RPMI7951 (cell line): ENCODE data around the gene TEX13B. TPM values are rescaled to one million over a fixed set of nuclear protein-coding genes. Genes with fewer than 3 reads are reported as not detected.
A peak's percentile ranks its signal among the peaks of the same experiment; 100 is the strongest.
"Not testable (repeated sequence)": the region's sequence is repeated elsewhere in the genome, so short reads cannot be mapped to it uniquely, and the experiment has no call there.

Experiments
- DNase-seq: peaks from one replicate; pipeline ENCODE4 v3.0.0-alpha.2; 2012; ENCODE audit warnings: low read depth
- total RNA-seq: library from RNA; depleted of rRNA; stranded (reverse); fragments of >200 nt; shearing (Covaris generic); gene quantifications from 2 replicates; pipeline ENCODE4 v1.2.3, GENCODE V29; 2014; rRNA removed

Gene TEX13B, protein sequence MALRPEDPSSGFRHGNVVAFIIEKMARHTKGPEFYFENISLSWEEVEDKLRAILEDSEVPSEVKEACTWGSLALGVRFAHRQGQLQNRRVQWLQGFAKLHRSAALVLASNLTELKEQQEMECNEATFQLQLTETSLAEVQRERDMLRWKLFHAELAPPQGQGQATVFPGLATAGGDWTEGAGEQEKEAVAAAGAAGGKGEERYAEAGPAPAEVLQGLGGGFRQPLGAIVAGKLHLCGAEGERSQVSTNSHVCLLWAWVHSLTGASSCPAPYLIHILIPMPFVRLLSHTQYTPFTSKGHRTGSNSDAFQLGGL
- total RNA-seq = 0.12 TPM in 1 of 2 replicates, not detected in the other

- DNase-seq = no peak
Observed at GRCh38 chrX:107982356-107982755, at the start of gene TEX13B. TEX13B (minus strand) TSS chrX:107982370; CDS start chrX:107982127, 243 bp downstream.

- no peak for DNase-seq
Observed at GRCh38 chrX:108029928-108030711, 48.0 kb upstream of the TEX13B start.

DNA sequence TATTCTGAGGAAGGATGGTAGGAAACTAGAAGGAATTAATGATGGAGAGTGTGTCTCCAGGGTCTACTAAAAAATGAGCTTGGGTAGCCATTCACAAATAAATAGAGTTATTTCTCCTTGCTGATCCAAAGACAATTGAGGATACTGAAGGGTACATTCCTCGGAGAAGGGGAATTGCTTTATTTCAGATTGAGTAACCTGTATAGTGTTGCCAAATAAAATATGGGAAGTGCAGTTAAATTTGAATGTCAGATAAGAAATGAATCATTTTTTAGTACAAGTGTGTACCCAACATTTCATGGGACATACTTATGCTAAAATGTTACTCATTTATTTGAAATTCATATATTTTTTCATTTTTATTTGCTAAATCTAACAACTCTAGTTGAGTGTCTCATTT lies 46.7 kb upstream of the TEX13B start:
- no peak for DNase-seq

- no peak for DNase-seq
Observed at GRCh38 chrX:108025954-108026600, 43.9 kb upstream of the TEX13B start.

- DNase-seq = no peak
Observed at GRCh38 chrX:108025376-108025775, 43.2 kb upstream of the TEX13B start.

GRCh38 chrX:108022491-108023089 lies 40.4 kb upstream of the TEX13B start:
- DNase-seq = no peak

GRCh38 chrX:108020631-108021030 lies 38.5 kb upstream of the TEX13B start:
- no peak for DNase-seq

- DNase-seq = no peak
Observed at GRCh38 chrX:108019382-108019875, 37.3 kb upstream of the TEX13B start.

DNA sequence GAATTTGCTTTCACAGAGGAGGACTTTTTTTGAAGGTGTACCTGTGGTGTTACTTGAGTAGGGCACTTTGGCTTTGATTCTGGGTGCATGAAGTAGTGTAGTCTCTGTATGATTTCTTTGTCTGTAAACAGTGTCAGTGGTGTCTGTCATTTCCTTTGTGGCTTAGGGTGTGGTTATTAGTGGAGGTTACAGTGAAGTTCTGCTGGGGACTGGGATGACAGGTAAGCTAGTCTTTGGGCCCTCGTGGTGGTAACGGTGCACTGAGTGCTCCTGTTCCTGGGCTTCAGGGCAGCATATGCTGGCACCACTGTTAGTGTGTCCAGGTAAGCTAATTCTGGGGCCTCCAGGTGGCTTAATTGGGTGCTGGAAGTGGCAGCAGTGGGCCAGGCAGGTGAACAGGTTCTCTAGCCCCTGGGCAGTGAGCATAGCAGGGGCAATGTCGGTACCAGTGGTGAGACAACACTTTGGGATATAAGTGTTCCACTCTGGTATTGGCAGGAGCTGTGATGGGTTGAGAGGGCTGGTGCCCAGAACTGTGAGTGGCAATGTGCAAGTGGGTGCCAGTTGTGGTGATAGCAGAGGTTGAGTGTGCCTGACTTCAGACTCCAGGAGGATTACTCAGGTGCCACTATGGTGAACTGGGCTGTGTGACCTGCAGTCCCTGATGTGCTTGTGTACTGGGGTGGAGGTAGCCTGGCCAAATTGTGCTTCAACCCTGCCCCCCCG lies 36.6 kb upstream of the TEX13B start:
- DNase-seq = no peak

- DNase-seq = peak; percentile 35
Observed at GRCh38 chrX:108001218-108001814, 19.1 kb upstream of the TEX13B start.

DNA sequence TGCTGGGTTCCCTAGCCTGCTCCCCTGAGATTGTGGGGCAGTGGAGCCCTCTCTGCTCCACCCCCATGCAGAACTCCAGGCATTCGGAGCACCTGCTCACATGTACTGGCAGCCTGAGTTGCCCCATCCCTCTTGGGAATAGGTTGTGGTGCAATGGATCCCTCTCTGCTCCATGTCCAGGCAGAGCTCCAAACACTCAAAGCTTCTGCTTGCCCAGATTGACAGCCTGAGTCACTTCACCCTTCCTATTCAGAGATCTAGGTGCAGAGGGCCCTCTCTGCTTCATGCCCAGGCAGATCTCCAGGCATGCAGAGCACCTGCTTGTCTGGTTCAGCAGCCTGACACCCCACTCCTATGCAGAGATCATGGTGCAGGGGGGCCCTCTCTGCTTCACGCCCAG lies 18.6 kb upstream of the TEX13B start:
- no peak for DNase-seq

GRCh38 chrX:107996124-107996523 lies 14.0 kb upstream of the TEX13B start:
- DNase-seq = no peak

DNA sequence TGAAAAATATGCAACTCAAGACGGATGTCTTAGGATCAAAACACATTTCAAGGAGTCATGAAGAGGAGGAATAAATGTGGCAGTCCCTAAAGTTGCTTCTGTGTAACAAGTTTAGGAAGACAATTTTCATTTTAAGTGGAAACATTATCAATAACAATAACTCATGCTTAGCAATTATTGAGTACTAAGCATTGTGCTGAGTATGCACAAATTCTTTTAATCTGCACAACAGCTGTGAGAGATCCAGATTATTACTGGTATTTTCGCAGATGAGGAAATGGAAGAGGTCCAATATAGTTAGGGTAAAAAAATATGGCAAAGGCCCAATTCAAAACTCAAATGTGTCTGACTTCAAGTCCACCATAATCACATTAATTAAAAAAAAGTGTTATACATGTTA lies 2.9 kb upstream of the TEX13B start:
- no peak for DNase-seq

DNA sequence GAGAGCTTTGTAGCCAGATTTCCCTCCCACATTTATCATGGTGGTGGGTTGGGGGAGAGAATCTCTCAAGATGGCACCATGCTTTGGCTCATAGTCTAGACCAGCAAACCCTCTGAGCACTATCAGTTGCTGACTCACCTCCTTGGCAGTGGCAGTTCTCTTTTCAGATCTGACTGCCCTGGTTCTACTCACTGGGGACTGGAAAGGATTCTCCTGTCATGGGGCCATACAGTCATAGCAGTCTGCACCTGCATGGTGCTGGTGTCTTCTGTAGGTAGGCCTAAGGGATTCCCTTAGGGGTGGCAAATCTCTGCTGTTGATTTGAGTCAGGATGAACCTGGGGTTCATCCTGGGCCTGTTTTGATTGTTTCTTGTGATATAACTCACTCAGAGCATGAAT lies 2.6 kb downstream of the TEX13B start:
- DNase-seq = no peak

- DNase-seq = peak; percentile 7
Observed at GRCh38 chrX:107978707-107979307, 3.4 kb downstream of the TEX13B start.

GRCh38 chrX:107978071-107978470 lies 4.1 kb downstream of the TEX13B start:
- no peak for DNase-seq

DNA sequence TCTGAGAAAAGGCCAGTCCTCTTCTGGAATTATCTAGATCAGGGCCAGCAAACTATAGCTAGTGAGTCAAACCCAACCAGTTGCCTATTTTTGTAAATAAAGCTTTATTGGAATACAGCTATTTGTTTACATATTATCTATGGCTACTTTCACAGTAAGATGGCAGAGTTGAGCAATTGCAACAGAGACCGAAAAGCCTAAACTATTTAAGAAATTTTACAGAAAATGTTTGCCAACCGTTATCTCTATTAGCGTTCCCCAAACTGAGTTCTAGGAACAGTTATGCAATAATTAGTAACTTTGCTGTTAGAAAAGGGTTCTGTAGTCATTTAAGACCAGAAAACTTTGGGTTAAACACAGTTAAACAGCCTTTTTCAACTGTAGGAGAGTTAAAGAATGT lies 10.5 kb downstream of the TEX13B start:
- no peak for DNase-seq

DNA sequence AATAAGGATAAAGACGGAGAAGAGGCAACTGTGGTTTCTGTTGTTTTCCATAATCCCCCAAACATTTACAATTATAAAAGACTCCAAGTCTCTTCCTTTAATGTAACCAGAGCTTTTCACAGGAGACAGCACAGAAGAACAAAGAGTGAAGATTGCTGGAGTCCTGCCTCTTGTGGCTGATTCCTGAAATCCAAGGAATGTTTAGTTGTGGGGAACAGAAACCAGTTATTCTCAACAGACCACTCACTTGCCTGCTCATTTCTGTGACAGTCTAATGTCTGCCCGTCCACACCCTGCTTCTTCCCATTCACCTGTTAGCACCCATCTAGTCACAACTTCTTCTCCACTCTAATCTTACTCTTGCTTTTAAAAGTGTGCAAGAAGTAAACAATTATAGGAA lies 12.1 kb downstream of the TEX13B start:
- no peak for DNase-seq

DNA sequence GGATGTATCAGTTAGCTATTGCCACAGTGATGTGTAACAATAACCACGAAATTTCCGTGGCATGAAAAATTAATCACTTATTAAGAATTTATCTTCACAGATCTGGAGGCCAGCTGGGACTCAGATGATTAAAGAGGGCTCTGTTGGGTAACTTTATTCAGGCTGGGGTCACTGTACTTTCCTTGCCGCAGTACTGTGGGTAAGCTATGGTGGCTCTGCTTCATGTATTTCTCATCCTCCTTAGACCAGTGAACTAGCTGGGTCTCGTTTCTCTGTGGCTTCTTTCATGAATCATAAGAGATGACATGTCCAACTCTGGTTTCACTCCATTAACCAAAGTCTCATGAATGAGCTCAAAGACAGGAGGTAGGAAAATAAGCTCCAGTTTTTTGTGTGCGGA lies 13.5 kb downstream of the TEX13B start:
- no peak for DNase-seq

GRCh38 chrX:107955337-107955736 lies 26.8 kb downstream of the TEX13B start:
- not testable (repeated sequence) for DNase-seq

DNA sequence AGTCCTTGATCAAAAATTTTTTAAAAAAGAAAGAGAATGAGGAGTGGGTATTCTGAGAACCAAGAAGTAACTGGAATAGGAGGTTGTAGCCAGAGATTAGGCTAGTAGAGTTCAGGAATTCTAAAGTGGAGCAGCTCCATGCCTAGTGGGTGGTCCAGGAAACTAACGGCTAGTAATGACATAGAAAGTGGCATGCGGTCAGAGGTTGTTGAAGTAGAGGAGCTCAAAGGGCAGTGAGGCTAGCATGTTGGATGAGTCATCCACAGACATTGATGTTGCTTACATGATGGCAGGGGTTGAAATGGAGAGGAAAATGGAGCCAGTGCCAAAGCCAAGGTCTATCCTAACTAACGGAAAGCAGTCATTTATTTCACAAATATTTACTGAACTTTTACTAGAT lies 42.1 kb downstream of the TEX13B start:
- DNase-seq = peak; percentile 56
